HG03025 (cell line): Measurements from ENCODE around the gene TOX2.

Experiments
- ATAC-seq: cut with Tn5 transposase; IDR thresholded peaks from one replicate; pipeline ENCODE4 v1.9.1; 2021; ENCODE audit warnings: mild to moderate bottlenecking, moderate library complexity; ENCODE audit not compliant: unreplicated experiment, low FRiP score

TOX2 gene

DNA sequence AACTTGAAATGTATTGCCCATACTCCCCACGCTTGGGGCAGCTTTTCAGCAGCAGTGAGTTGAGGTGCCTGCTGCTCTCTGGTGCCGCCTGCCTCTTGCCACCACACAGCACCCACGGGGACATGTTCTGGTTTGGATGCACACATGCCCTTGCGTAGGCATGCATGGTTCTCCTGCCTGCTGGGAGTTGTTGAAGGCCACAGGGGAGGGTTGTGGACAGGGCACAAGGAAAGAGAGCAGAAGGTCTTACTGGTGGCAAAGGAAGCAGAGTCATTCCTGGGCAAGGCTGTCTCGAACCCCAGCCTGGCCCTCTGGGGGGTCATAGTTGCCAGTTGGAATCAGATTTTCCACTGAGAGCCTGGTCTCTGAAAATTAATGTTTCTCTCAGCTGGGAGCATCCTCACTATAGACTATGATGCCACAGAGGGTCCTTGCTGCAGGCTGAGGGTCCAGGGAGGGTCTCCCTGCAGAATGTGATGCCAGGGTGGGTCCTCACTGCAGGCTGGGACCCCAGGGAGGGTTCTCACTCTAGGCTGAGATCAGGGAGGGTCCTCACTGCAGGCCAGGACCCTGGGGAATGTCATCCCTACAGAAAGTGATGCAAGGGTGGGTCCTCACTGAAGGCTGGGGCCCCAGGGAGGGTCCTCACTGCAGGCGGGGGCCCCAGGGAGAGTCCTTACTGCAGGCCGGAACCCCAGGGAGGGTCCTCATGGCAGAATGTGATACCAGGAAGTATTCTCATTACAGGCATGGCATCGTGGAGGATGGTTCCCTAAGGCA, 59.2 kb downstream of the TOX2 start:
- ATAC-seq = no peak

DNA sequence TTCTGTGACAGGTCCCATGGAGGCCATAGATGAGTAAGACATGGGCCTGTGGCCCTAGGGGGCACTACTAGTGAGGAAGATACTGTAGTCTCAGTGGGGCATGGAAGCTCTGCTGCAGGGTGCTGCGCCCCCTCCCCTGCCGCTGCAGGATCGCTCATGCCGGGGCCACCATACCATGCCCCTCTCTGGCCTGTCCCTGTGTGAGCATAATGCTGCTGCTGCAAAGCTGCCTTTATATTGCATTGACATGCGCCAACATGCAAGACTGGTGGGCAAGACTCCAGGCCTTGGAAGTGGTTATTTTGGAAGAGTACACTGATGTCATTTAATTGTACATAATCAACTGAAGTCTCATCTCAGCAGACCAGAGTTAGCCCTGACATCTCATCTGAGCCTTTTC, 60.0 kb downstream of the TOX2 start:
- ATAC-seq = no peak

DNA sequence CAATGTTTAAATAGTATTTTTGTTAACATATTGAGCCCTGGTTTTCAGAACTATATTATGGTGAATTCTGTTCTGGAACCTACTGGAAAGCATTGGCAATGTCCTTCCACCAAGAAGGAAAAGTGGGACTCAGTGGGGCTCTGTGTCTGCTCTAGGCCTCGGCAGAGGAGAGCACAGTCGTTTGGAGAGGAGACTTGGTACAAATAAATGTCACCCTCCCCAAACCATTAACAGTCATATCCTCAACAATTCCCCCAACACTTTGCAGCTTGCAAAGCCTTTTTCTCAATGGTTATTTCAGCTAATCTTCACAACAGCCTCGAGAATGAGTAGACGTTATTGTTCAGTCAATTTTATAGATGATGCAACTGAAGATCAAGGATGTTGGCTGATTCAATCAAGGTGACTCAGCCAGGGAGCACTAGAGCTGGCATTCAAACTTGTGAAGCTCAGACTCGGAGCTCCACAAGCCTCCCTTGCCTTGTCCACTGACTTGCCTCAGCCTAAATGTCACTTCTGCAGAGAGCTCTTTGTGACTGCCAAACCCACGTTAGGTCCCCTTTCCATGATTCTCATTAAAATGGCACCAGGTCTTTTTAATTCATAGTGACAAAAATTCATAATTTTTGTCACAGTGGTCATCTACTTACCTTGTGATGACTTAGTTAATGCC, 60.6 kb downstream of the TOX2 start:
- ATAC-seq = no peak

DNA sequence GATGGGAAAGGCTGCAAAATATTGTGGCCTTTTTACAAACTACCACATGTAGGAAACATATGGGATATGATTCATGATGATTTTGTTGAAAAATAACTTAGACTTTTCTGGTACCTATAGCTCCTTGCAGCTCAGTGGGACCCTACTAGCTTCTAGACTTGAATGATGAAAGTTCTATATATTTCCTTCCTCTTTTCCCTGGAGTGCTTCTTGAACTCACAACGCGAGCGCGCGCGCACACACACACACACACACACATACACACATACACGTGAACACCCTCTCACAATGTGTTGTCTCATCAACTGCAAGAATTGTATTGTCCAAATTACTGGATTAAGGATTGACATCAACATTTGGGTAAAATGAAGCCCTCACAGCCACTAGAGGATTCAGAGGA, 61.9 kb downstream of the TOX2 start:
- ATAC-seq = no peak

DNA sequence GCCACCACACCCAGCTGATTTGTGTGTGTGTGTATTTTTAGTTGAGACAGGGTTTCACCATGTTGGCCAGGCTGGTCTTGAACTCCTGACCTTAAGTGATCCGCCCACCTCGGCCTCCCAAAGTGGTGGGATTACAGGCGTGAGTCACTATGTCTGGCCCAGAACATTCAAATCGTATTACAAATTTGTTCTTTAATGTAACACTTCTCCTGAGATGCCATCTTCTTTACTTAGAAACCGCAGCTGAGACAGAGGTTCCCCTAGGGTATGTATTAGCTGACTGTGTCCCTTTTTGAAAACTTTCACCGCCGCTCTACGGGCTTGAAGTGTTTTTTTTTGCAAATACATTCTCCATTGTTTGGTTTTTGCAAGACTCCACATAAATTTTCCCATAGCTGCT, 62.6 kb downstream of the TOX2 start:
- ATAC-seq = no peak

DNA sequence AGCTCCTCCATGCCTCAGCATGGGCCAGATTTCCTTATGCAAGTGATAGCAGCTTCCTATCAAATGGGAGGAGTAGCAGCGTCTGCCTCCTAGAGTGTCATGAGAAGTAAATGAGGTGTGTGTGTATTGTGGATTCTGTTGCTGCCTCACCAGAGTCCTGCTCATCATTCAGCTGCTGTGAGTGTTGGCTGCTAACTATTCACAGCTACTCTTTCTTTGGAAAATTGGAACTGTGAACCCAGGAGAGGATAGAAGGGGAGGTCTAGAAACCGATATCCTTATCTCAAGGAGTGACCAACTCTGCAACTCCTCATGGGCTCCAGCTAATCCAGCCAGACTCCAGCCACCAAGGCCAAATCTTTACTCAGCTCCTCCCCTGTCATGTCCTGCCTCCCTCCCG, 63.3 kb downstream of the TOX2 start:
- no peak for ATAC-seq

DNA sequence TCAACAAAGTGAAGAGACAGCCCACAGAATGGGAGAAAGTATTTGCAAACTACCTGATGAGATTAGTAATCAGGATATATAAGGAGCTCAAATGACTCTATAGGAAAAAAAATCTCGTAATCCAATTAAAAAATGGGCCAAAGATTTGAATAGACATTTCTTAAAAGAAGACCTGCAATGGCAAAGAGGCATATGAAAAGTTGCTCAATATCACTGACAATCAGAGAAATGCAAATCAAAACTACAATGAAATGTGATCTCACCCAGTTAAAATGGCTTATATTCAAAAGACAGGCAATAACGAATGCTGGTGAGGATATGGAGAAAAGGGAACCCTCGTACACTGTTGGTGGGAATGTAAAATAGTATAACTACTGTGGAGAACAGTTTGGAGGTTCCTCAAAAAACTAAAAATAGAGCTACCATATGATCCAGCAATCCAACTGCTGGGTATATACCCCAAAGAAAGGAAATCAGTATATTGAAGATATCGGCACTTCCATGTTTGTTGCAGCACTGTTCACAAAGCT, 65.0 kb downstream of the TOX2 start:
- no peak for ATAC-seq

DNA sequence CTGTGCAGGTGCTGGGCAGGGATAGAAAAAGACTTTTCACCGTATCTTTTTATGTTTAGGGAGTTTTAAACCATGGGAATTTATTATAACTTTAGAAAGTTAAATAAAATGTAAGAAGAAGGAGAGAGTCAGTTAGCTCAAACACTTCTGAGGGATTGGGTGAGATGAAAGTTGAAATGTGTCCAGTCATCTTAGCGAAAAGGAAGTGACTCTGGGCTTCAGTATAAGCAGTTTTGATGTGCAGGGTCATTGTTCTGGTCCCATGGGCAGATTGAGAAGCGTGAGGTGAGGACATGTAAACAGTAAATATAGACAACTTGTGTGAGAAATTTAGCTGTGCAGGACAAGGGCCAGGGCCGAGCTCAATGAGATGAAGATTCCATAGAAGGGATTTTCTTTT, 66.9 kb downstream of the TOX2 start:
- no peak for ATAC-seq

DNA sequence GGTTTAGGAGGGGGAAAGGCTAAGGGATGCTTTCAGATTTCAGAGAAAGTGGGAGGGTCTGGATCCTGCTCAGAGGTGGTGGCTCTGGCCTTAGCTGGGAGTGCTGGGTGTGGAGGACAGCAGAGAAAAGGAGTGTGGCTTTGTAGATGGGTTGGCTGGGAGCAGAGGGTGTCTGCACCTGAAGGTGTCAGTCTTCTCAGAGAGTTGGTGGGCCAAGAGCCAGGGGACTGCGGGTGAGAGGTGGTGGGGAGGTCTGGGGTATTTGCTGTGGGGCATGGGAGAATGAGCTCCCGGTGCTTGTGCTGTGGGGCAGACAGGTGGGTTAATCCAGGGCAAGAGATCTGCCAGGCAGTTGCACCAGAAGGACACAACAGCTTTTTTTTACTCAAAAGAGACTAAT, 67.4 kb downstream of the TOX2 start:
- no peak for ATAC-seq

DNA sequence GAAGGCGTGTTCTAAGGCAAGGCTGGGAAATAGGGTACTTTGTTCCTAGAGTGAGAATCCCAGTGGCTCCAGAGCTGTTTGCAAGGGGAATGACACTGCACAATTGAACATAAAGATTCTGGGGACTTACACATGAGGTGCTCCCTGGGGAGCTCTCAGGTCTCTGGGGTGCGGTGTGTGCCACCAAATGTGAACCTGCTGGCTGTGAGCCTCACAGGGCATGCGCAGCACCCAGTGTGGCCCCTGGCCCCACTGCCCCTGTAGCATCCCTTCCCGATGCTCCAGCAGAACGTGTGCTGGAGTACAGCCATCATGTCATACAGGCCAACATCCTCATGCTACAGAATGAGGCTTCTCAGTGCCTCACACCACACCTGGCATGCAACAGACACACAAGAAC, 68.2 kb downstream of the TOX2 start:
- ATAC-seq = no peak

DNA sequence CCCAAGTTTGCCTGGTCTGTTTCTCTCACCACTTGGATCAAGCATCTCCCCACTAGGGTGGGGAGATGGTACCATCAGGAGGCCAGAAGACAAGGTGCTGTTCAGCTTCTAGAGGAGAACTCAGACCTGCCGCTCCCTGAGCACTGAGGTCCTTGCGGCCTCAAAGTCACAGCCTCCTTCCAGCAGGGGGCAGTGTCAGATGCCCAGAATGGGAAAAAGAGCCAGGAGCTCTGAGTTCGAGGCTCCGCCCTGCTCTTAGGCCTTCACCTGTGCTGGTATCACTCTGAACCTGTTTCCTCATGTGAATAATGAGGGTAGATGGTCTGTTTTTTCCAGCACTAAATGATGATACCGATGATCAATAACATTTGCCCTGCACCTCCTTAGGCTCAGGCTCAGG, 68.7 kb downstream of the TOX2 start:
- no peak for ATAC-seq

DNA sequence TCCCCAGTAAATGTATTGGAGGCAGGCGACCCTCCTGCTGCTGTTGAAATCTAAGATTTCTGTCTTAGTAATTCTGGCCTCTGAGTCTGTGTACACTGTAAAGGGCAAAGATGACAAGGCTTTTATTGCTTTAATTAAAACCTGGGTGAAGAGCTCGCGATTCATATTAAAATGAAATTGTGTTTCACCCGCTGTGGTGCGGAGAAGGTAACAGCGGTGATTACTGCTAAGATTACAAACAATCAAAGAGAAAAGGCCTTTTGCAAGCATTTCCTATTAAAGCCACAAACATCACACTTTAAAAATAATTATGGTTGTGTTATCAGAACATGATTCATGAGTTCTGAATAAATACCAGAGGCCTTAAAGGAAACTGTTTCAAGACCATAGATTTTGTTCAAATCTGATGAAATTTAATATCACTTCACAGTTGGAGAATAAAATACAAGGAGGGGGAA, 69.3 kb downstream of the TOX2 start:
- ATAC-seq = no peak

DNA sequence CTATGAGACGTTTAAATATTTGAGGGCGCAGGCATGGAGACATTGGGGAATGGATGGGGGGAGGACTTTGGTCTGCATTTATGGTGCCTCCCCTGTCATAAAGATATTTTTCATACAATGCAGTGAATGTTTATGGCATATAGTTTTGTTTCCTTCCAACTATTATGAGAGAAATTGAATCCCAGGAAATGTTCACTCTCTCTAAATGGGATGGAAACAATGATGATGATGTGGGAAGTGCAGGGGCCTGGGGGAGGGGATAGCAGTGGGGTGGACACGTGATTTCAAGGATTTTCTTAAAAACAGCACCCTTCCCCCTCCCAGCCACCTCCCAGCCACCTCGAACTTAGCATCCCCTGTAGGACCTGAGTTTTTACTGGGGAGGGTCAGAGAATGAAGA, 69.9 kb downstream of the TOX2 start:
- no peak for ATAC-seq

DNA sequence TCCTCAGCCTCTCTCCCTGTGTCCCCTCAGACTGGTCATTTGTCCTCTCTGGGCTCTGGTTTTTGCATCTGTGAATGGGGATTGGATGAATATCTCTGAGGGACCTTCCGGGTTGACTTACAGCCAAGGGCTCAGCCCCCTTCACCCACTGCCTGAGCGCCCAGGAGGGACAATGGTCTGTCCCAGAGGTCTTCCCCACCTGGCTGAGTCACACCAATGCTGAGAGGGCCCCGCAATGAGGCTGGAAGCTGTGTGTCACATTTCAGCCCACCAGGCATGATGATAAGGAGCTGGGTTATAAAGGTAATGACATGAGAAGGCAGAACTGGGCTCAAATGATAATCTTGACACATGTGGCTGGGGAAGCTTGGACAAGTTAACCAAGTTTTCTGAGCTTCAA, 70.5 kb downstream of the TOX2 start:
- ATAC-seq = no peak

DNA sequence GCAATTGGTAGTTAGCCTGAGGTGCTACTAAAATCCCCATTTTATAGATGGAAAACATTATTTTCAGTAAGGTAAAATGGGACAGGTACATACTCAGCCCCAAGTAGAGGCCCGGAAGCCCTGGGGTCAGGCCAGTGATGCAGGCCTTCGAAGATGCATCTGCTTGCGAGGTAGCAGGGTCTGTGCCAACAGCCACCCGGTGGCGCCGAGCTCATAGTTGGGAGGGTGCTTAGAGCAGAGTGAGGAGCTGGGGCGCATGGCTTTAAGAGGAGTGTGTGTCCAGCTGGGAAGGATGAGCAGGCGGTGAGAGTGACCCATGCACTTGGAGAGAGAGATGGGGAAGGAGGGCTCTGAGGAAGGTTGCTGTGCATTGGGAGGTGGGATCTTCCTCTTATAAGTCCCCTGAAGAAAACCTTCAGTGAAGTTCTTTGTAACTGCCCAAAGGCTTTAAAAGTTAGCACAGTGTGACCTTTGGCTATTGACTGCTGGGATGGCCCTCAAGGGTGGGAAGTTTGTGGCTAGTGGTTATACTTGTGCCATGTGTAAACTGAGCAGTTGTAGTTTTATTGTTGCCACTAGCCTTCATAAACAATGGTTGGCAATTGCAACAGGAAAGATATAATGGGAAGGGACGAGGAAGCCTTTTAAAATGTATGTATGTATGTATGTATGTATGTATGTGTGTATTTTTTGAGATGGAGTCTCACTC, 71.1 kb downstream of the TOX2 start:
- ATAC-seq = no peak

DNA sequence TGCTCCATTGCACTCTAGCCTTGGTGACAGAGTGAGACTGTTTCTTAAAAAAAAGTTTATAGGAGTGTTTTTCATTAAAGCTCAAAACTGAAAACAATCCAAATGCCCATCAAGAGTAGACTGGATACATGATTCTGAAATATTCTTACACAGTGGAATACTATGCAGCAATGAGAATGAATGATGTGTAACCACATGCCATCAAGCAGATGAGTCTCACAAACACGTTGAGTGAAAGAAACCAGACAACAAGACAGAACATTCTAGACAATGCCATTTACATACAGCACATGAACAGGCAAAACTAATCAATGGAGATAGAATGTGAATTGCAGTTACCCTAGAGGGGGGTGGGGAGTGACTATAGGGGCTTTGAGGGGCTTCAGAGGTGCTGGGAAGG, 72.4 kb downstream of the TOX2 start:
- no peak for ATAC-seq

DNA sequence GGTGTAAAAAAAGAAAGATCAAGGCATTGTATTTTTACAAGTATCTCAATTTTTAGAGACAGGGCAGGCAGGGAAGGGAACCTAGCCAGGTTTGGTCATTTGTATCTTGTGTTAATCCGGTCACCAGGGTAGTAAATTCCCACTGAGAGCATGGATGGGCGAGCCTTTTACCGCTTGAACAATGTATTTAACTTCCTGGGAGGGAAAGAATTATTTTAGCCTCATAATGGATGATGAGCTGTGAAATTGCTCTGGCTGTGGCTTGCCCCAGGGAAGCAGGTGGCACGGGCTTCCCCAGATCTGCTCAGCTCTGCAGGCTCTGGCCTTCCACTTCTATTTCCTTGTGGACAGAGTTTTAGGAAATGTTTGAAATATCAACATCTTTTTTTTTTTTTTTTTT, 72.9 kb downstream of the TOX2 start:
- no peak for ATAC-seq

DNA sequence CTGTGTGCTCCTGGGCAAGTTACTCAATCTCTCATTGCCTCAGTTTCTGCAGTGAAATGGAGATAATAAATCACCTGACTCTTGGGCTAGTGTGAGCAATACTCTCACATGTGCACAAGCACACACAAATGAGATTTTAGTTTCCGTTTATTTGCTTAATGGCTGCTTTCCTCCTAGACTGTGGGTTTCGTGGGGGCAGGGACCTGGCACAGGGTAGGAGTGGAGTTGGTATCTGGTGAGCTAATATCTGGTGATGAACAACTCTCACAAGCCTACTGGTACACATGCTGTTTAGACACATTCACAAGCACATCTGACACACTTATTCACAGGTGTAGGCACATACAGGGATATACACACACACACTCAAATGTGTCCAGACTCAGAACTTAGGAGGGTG, 73.8 kb downstream of the TOX2 start:
- no peak for ATAC-seq

DNA sequence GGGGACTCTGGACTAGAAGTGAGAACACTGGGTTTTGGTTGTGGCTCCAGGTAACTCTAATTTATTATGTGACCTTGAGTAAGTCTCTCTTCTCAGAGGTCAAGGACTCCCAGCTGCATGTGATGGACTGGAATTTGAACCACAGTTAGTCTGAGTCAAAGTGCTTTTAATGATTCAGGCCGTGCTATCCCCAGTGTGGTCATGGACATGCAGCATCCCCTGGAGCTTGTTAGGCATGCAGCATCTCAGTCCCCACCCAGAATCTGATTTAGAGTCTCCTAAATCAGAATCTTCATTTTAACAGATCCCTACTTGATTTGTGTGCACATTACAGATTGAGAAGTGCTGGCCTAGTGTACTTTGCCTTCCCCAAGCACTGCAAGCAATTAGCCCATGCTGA, 74.2 kb downstream of the TOX2 start:
- no peak for ATAC-seq

DNA sequence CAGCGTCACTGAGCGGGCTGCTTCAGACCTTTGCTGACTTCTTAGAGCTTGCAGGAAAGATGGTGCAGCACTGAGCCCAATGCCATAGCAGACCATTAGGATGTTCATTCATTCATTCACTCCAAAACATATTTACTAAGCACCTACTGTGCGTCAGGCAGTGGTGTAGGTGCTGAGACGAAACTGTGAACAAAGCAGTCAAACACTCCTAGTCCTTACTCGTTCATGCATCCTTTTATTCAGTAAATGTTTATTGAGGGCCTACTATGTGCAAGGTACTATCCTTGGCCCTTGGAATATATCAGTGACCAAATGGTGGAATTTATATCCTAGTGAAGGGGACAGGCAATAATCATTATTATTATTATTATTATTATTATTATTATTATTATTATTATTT, 76.6 kb downstream of the TOX2 start:
- no peak for ATAC-seq

DNA sequence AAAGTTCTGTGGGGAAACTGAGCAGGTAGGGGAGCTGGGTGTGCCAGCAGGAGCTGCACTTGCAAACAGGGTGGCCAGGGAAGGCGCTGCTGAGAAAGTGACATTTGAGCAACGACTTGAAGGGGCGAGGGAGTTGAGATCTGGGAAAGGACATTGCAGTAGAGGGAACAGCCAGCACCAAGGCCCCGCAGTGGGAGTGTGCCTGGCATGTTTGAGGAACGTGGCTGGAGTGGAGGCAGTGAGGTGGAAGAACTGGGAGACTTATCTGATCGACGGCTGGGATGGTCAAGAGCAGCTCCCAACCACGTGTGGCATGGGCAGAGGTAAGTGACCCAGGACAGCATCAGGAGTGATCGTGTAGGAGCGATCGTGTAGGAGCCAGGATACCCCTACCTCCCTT, 77.3 kb downstream of the TOX2 start:
- no peak for ATAC-seq
